GM12874 (cell line): ENCODE data around the gene FAM13C.

ENCODE experiments used
- TF ChIP-seq, protein P1 (sequence below): IDR thresholded peaks from 2 replicates; pipeline ENCODE4 v1.5.1; 2011; ENCODE audit warnings: low read depth, mild to moderate bottlenecking, control low read depth, low read length, moderate library complexity; ENCODE audit not compliant: insufficient read depth

The FAM13C gene

DNA sequence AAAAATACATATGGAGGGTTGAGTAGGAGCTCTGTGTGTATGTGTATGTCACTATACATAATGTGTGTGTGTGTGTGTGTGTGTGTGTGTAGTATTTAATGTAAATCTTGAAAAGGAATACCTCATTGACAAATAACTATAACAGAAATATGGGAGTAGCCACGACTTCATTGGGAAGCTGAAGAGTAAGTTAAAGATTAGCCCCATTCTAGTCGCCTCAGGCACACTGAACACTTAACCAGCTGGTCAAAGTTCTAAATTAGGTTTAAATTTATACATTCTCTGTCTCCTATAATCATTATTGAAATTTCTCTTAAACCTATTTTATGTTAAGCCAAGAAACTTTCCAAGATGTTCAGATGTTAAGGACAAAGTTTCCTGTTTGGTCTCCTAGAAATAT lies 45.3 kb downstream of the FAM13C start:
- TF ChIP-seq, protein P1, sequence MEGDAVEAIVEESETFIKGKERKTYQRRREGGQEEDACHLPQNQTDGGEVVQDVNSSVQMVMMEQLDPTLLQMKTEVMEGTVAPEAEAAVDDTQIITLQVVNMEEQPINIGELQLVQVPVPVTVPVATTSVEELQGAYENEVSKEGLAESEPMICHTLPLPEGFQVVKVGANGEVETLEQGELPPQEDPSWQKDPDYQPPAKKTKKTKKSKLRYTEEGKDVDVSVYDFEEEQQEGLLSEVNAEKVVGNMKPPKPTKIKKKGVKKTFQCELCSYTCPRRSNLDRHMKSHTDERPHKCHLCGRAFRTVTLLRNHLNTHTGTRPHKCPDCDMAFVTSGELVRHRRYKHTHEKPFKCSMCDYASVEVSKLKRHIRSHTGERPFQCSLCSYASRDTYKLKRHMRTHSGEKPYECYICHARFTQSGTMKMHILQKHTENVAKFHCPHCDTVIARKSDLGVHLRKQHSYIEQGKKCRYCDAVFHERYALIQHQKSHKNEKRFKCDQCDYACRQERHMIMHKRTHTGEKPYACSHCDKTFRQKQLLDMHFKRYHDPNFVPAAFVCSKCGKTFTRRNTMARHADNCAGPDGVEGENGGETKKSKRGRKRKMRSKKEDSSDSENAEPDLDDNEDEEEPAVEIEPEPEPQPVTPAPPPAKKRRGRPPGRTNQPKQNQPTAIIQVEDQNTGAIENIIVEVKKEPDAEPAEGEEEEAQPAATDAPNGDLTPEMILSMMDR = no peak

DNA sequence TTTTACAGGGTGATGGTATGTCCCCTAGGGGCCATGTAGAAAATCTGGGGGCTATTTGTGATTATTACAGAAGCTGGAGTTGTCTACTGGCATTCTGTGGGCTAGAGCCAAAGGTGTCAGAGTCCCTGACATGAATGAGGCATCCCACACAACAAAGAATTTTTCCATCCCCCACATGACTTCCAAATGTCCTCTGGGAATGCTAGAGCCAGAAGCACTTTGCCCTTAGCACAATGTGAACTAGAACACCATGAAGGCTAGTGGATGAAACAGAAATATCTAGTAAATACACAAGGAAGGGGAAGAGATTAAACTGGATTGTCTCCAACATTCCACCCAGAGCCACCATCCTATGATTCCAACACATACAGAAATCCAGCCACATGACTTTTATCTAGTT lies 46.9 kb downstream of the FAM13C start:
- TF ChIP-seq, protein P1 = no peak

DNA sequence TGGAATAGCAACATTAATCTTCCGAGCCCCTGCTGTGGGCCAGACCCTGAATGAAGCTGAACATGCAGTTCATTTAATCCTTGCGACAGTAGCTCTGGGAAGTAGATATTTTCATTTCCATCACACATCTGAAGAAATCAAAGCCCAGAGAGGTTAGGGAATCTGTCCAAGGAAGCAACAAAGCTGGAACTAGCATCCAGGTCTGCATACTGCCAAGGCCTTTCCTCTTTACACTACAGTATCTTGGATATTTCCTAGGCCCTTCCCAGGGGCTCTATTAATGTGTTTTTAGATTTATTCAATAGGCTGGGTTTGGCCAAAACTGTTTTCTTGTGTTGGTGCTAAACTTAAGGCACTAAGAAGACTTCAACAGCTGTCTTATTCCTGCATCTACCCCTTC lies 48.1 kb downstream of the FAM13C start:
- TF ChIP-seq, protein P1 = no peak

DNA sequence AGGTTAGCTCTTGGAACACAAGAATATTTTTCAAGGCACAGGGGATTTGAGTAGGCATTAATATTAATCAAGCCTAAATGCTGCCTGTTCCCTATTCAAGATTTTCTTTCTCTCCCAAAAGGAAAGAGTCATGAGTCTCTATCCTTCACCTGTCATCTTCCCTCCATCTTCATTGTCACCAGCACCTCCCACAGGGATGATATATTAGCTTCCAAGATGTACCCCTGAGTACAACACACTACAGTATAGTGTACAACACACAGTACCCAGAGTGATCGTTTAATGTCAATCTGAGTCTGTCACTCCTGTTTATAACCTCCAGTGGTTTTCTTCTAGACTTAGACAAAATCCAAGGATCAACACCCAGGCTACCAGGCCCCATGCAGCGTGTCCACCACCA lies 50.1 kb downstream of the FAM13C start:
- TF ChIP-seq, protein P1 = no peak

DNA sequence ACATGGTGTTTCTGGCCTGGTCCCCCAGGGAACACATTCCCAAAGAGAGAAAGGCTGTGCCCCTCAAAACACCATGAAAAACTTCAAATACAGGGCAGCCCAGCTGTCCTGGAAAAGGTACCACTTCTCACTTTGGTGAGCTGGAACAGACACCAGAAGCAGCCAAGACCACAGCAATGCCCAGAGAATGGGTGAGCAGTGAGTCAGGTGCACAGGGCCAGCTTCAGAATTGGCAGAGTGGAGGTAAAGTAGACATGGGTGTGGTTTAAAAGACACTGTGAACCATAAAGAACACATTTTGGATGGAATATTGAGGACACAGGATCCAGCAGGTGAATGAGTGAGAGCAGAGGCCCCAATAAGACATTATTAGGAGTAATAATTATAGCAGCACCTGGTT lies 51.3 kb downstream of the FAM13C start:
- TF ChIP-seq, protein P1 = no peak

DNA sequence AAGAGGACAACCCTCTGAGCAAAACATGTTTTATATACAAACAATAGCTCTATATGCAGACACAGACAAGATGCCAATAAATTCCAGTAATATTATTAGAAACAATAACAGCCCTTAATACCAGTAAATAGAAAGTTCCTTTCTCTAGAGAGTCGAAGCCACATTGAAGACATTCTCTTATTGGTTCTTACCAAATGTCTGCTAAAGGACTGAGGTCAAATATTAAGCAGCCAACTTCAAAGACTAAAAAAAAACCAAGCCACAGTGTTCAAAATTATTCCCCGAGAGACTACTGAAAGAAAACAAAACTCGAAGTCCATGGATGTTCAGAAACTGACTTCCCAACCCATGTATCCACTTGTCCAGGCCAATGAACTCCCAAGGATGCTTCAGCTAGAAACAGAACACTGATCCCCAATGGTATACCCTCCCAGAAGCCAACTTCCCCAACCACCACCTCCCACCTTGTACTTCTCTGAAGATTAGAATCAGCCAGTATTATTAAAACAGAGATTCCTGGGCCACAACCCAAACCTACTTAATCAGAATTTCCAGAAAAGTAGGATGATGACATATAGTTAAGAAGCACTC lies 51.9 kb downstream of the FAM13C start:
- TF ChIP-seq, protein P1 = no peak

DNA sequence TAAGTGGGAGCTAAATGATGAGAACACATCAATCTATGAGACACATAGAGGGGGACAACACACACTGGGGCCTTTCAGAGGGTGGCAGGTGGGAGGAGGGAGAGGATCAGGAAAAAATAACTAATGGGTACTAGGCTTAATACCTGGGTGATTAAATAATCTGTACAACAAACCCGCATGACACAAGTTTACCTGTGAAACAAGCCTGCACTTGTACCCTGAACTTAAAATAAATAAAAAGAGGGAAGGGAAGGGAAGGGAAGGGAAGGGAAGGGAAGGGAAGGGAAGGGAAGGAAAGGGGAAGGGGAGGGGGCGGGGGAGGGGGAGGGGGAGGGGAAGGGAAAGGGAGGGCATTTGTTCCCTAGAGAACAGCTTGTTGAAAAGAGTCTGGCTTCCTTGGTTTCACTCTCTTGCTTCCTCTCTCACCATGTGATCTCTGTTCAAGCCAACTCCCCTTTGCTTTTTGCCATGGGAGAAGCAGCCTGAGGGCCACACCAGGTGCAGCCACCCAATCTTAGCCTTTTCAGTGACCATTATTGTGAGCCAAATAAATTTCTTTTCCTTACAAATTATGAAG lies 57.7 kb downstream of the FAM13C start:
- TF ChIP-seq, protein P1 = no peak
